HL-60 (cell line): ENCODE results near the gene VTN. TPM values are rescaled to one million over a fixed set of nuclear protein-coding genes. Genes with fewer than 3 reads are reported as not detected.

Experiments
- DNase-seq, 2 experiments: peaks; one replicate each; pipeline ENCODE4 v3.0.0-alpha.2; 2010 to 2020; ENCODE audit warnings: low read depth in 1 of 2, low spot score in 1 of 2
- H3K27ac ChIP-seq: fragments of 250-450 bp; sonication (Bioruptor Pico); replicated peaks from 2 replicates; pipeline ENCODE4 v1.5.1; 2020; ENCODE audit warnings: mild to moderate bottlenecking, moderate library complexity
- H3K27me3 ChIP-seq: fragments of 250-450 bp; sonication (Bioruptor Pico); 2 replicates; pipeline ENCODE4 v1.5.1; 2021; ENCODE audit warnings: mild to moderate bottlenecking, moderate library complexity; ENCODE audit not compliant: insufficient read depth, poor library complexity, severe bottlenecking
- H3K4me3 ChIP-seq: replicated peaks from 2 replicates; pipeline ENCODE4 v1.5.1; 2011; ENCODE audit warnings: mild to moderate bottlenecking, control low read depth, low read length; ENCODE audit not compliant: insufficient read depth
- CTCF ChIP-seq: IDR thresholded peaks from one replicate; pipeline ENCODE4 v1.5.1; 2011; ENCODE audit warnings: low read length, control low read depth, inconsistent platforms; ENCODE audit not compliant: insufficient read depth
- GABPA ChIP-seq: IDR thresholded peaks from 2 replicates; pipeline ENCODE4 v1.6.1; 2012; ENCODE audit warnings: low read depth
- POLR2AphosphoS5 ChIP-seq: IDR thresholded peaks from 2 replicates; pipeline ENCODE4 v1.6.1; 2012; ENCODE audit warnings: low read depth
- REST ChIP-seq: IDR thresholded peaks from 2 replicates; pipeline ENCODE4 v1.6.1; 2012; ENCODE audit warnings: low read depth; ENCODE audit not compliant: insufficient replicate concordance
- SPI1 ChIP-seq: IDR thresholded peaks from 2 replicates; pipeline ENCODE4 v1.6.1; 2012; ENCODE audit warnings: low read depth, mild to moderate bottlenecking, borderline replicate concordance
- microRNA-seq: library from miRNA; unstranded; fragments of <30 nt; microRNA quantifications from one replicate; pipeline ENCODE4, GENCODE V29; 2018

Gene VTN

GRCh38 chr17:28319598-28319935, 50.5 kb downstream of the VTN start:
- peak overlapping the region; percentile 83 for H3K27ac ChIP-seq

GRCh38 chr17:28318759-28319597, 51.1 kb downstream of the VTN start, which contains the start of gene TMEM97:
Gene TMEM97 (plus strand): TSS chr17:28319200. CDS start chr17:28319240, 40 bp downstream.
- Histone ChIP-seq H3K27ac (peak within 1 kb of the TSS; percentile 83), H3K27me3 (no peaks in the 10 kb centered on the region), H3K4me3 (peak within 1 kb of the TSS; percentile 89)
- TF ChIP-seq GABPA (no peak), SPI1 (no peak; the same call in 1 of the 2 replicates), POLR2AphosphoS5 (peak; percentile 95), REST (peak; percentile 57), CTCF (no peak)
- peak; percentile 97 to 98 for DNase-seq

More at GRCh38 chr17:28319598-28319935, 50.5 kb downstream of the VTN start:
- TF ChIP-seq REST, result no peak
- no peak for TF ChIP-seq SPI1
- TF ChIP-seq GABPA, result no peak
- TF ChIP-seq CTCF, result no peak
- no peak for TF ChIP-seq POLR2AphosphoS5
- no peak for DNase-seq
- H3K27me3 ChIP-seq, result no peaks in the 10 kb centered on the region
- H3K4me3 ChIP-seq, result peak overlapping the region; percentile 89

- no peak; the same call in 1 of the 2 replicates for TF ChIP-seq POLR2AphosphoS5
- TF ChIP-seq CTCF, result no peak
- TF ChIP-seq GABPA, result no peak
- peak in 1 of 2 experiments; percentile 7 for DNase-seq
- Histone ChIP-seq H3K27me3 (no peaks in the 10 kb centered on the region), H3K4me3 (peak overlapping the region; percentile 89), H3K27ac (peak overlapping the region; percentile 83)
Observed at GRCh38 chr17:28317966-28318758, 51.9 kb downstream of the VTN start.

Small RNA genes within 50 kb of the gene (microRNA-seq; reads per million reads assigned to microRNA genes)
- not detected for gene MIR4723
